Activated T-cell treated with anti-CD3 and anti-CD28 coated beads, Interleukin-2, amount 50 U/mL, for 1 hour (primary cell): ENCODE data around the gene ABCC1.

ENCODE experiments used
- DNase-seq: peaks from one replicate; pipeline ENCODE4 v3.0.0-alpha.2; 2020

The ABCC1 gene

GRCh38 chr16:16059160-16059559, 109.7 kb downstream of the ABCC1 start:
- DNase-seq: no peak

DNA sequence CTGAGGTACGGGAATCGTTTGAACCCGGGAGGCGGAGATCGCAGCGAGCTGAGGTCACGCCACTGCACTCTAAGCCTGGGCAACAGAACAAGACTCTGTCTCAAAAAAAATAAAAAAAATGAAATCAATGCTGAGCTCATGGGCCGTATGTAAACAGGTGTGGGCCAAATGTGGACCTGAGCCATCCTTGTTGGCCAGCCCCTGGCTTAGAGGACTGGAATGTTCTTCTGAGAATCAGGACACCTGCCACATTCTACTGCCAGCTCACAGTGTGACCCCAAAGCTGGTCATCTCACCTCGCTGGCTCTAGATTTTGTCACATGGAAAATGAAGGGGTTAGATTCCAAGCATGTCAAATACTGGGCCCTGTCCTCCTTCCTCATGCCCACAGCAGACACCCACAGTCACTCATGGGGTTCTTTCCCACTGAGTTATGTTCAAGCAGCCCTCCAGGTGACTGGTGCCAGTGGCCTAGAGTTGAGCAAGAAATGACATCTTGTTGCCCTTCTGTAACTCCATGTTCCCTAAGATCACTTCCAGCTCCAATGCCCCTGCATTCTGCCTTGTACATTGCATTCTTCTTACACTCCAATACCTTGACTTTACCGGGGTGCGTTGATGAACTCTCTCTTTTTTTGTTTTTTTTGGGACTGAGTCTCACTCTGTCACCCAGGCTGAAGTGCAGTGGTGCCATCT, 110.6 kb downstream of the ABCC1 start:
- DNase-seq: no peak

DNA sequence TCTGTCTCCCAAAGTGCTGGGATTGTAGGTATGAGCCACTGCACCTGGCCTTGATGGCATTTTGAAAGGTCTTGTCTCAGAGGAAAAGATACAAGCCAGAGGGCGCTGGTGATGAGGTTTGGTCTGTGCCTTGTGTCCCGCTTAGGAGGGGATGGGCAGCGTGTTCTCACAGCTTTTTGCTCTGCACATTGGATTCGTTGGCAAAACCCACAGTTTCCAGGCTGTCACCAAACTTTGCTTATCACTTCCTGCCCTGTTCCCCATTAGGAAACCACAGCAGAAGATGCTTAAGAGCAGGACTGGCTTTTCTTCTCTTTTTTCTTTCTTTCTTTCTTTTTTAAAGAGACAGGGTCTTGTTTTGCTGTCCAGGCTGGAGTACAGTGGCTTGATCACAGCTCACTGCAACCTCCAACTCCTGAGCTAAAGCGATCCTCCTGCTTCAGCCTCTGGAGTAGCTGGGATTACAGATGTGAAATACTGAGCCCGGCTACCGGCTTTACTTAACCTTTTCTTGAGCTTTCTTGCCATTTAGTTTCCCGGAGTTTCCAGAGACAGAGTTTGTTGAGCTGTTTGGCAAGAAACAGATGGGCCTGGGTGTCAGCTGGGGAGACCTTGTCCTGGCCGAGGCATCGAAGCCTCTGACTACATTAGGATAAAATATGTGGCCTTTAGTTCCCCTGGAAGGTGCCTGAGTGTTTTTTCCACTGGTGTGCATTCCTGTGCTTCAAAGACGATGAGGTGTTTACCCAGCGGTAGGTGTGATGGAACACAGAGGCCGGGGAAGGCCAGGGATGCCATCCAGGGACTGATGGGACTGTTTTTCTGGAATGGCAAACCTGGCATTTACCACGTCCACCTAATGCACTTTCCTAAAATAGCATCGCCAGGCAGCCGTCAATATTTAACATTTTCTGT, 112.9 kb downstream of the ABCC1 start:
- no peak for DNase-seq

GRCh38 chr16:16063683-16064082, 114.3 kb downstream of the ABCC1 start:
- no peak for DNase-seq

DNA sequence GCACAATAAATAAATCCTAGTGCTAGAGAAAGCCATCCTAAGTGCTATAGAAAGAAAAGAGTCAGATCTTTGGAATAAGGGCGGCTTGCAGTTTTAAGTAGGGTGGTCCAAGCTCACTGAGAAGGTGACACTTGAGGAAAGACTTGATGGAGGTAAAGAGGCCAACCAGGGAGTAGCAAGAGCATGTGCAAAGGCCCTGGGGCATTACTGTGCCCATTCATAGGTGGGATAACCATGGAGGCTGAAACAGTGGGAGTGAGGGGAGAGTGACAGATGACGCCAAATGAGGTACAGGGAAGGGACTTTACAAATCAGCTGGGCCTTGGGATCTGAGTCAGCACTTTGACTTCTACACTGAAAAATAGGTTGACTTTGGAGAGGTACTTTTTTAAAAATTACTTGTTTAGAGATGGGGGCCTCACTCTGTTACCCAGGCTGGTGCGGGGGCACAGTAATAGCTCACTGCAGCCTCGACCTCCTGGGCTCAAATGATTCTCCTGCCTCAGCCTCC, 115.5 kb downstream of the ABCC1 start:
- DNase-seq: no peak

- DNase-seq: no peak
Observed at GRCh38 chr16:16067127-16067526, 117.7 kb downstream of the ABCC1 start.

DNA sequence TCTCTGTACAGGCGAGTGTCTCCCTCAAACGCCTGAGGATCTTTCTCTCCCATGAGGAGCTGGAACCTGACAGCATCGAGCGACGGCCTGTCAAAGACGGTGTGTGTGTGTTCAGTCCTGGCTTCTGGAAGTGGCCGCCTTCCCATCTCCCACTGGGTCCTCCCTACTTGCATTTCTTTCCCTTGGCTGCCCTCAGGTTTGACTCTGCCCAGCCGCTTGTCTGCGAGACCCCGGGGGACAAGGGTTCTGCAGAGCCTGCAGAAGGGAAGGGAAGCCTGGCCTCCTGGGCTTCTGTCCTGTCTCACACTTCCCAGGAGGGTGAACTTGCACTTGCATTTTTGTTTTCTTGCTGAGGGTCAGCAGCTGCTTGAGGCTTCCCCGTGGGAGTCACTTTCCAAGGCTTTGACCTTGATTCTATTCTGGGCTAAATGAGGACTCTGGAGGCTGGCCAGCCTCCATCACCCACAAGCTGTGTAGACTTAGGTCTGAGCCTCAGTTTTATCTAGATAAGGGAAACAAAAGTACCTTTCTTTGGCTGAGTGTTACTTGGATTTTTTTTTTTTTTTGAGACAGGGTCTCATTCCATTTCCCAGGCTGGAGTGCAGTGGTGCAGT, 122.3 kb downstream of the ABCC1 start:
- no peak for DNase-seq

- DNase-seq: no peak
Observed at GRCh38 chr16:16073001-16073545, 123.7 kb downstream of the ABCC1 start.

DNA sequence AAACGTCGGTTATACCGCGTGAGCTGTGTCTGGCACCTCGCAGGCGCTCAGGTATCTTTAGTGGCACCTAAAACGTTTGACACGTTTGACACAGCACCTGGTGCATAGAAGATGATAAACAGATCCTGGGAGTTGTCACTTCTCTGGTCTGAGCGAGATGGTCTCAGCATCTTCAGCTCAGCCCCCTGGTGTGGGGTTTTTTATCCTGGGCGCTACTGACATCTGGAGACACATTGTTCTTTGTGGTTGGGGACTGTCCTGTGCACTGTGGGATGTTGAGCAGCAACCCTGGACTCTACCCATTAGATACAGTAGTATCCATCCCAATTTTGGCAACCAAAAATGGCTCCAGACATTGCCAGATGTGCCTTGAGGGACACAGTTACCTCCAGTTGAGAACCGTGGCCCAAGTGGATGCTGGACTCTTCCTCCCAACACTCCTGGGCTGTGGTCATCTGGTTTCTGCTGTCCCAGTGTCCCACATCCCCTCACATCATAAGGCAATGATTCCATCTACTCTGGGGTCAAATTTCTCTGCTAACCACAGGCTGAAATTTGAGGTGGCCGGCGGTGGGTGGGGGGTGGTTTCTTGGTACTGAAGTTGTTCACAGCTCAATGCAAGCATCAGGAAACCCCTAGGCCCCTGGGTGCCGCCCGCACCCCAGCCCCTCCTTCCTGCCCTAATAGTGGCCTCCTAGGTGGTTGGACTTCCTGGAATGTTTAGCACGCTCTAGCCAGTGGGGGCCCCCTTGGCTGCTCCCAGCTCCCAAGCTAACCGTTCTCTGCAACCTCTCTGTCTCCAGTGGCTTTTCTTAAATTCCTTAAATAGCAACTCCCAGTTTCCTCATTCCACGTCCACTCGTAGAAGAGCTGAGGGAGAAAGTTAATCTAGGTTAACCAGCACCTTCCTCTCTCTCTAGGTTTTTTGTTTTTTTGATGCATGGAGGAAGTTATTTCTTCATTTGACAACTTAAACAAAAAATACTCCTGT, 124.8 kb downstream of the ABCC1 start:
- DNase-seq: no peak

DNA sequence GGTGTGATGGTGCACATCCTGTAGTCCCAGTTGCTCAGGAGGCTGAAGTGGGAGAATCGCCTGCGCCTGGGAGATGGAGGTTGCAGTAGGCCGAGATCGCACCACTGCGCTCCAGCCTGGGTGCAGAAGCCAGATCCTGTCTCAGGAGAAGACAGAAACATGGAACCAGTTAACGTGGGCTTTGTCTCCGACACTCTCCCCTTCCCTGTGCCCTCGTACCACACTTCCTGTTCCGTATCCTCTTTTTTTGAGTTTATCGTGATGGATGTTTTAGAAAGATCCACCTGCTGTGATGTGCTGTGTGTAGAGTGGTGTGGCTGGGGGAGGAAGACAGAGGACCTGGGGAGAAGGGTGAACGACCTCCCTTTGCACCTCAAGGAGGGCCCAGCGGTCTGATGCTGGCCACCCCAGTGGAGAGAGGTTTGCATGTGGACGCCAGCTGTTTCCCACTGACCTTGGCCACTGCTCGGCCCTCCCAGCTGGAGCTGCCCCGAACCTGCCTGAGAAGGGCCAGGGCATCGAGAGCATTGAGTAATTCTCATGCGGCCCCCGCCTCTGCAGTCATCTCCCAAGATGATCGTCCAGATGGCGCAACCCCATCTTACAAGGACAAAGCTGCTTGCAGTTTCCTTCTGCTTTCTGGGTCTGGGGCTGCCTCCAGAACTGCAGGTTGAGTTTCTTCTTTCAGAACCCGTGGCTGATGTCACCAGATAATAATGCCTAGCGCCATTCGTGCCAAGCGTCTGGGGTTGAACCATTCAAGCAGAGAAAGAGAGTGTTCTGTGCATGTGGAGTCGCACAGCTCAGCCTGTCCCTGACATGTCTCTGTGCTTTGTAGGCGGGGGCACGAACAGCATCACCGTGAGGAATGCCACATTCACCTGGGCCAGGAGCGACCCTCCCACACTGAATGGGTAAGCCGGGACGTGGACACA, 126.3 kb downstream of the ABCC1 start:
- DNase-seq: no peak

DNA sequence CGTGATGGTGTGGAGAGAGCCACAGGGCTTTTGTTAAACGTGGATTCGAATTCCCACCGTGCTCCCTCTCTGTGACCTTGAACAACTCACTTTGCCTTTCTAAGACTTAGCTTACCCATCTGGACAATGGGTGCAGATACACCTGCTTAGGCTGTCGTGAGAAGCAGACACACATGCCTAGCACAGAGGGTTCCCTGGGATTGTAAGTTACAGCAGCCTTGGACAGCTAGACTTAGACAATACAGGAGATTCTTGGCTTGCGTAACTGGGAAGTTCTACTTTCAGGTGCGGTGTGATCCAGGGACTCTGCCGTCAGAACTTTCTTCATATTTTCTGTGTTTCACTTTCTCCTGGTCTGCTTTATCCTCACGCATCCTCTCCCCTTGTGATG, 127.0 kb downstream of the ABCC1 start:
- DNase-seq: no peak

GRCh38 chr16:16080465-16081065, 131.1 kb downstream of the ABCC1 start:
- no peak for DNase-seq

DNA sequence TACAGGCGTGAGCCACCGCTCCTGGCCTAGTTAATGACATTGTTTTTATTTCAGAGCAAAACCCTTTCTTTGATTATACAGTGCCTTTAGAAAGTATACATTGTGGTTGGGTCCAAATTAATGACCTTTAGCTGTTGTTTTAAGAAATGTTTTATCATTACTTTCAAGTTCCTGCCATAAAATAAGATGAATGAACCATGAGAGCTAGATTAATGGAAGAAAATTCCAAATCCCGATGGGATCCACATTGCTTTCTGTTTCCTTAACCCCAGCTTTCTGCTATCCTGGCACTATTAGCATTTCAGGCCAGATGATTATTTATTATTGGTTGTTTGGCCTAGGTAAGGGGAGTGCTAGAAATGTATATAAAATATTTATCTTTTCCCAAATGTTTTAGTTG, 131.7 kb downstream of the ABCC1 start:
- DNase-seq: no peak

GRCh38 chr16:16082255-16082654, 132.8 kb downstream of the ABCC1 start:
- DNase-seq: no peak

DNA sequence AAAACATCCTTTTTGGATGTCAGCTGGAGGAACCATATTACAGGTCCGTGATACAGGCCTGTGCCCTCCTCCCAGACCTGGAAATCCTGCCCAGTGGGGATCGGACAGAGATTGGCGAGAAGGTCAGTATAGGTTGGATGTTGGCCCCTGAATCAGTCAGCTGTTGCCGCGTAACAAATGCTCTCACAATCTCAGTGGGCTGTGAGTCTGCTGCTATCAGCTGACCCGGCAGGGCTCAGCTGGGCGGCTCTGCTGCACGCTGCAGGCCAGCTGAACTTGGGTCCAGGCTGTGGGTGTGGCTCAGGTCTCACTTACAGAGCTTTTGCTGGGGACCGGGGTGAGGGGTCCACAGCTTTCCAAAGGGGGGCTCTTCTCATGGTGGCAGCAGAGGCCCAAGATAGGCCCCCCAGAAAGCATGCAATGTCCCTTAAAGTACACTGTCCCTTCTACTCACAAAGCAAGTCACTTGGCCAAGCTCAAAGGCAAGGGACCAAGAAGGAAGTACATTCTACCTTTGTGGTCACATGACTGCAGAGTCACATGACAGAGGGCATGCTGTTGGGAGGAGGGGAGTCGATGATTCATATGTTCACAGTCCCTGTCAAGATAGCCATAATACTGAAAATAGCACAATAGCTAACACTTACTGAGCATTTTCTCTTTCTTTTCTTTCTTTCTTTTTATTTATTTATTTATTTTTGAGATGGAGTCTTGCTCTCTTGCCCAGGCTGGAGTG, 134.2 kb downstream of the ABCC1 start:
- DNase-seq: no peak

- DNase-seq: no peak
Observed at GRCh38 chr16:16084874-16085273, 135.5 kb downstream of the ABCC1 start.

DNA sequence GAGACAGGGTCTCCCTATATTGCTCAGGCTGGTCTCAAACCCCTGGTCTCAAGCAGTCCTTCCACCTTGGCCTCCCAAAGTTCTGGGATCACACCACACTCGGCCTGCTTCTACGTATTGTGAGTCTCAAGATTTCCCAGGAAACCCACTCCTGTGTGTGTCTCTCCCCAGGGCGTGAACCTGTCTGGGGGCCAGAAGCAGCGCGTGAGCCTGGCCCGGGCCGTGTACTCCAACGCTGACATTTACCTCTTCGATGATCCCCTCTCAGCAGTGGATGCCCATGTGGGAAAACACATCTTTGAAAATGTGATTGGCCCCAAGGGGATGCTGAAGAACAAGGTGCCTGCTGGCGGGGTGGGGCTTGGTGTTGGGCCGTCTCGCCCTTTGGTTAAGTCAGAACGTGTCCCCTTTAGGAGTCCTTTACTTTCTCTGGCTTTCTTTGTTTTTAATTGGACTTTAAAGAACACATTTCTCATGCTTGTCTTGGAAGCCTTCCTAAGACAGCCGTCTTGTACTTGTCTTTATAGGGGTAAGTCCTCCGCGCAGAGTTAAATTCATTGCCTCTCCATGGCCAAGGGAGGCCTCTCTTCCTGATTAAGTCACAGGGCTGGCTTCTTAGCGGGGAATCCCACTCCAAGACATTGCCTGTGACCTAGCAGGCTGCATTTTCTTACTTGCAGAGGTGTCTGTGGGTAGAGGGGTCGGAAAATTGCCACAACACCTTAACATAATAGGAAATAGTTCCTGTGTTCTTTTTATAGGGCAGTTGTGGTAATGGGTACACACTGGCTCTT, 137.4 kb downstream of the ABCC1 start:
- no peak for DNase-seq

GRCh38 chr16:16090238-16090637, 140.8 kb downstream of the ABCC1 start:
- DNase-seq: no peak
